Vagina (tissue), 2 donors: ENCODE measurements around the gene TTF2.

Source experiments
- CTCF ChIP-seq, 3 experiments: fragments of 450-650 bp in 2 of 3; fragments of 200-600 bp in 1 of 3; sonication (generic) in 1 of 3; IDR thresholded peaks; one replicate each; pipeline ENCODE4 v1.5.1; 2017 to 2019; ENCODE audit warnings: antibody characterized with exemption in 3 of 3, mild to moderate bottlenecking in 2 of 3, moderate library complexity in 2 of 3
- POLR2A ChIP-seq, 2 donors: fragments of 450-650 bp; IDR thresholded peaks; one replicate each; pipeline ENCODE4 v1.6.1; 2017; ENCODE audit warnings: antibody characterized with exemption in 2 of 2, mild to moderate bottlenecking in 2 of 2, moderate library complexity in 2 of 2
- POLR2AphosphoS5 ChIP-seq, 2 donors: sonication (generic); formaldehyde crosslinking; IDR thresholded peaks; one replicate each; pipeline ENCODE4 v1.9.0; 2017; ENCODE audit warnings: antibody characterized with exemption in 2 of 2, mild to moderate bottlenecking in 2 of 2, low read depth in 1 of 2; ENCODE audit not compliant: insufficient read depth in 1 of 2

GRCh38 chr1:117060441-117061317, 553 bp downstream of the TTF2 start:
- TF ChIP-seq CTCF (IDR thresholded peaks at IDR 0.05): no peak
- TF ChIP-seq POLR2A (IDR thresholded peaks at IDR 0.05): no peak
- no peak for TF ChIP-seq POLR2AphosphoS5 (IDR thresholded peaks at IDR 0.05; ENCODE audit: insufficient read depth in 1 of 2, low read depth in 1 of 2)
